ENCODE measurements around the gene PIRT. TPM values are rescaled to one million over a fixed set of nuclear protein-coding genes. Genes with fewer than 3 reads are reported as not detected.

PIRT gene
- total RNA-seq, 2 experiments from 2014 or later: not detected

Other genes with a start within 250 kb of the PIRT start
- gene MYH3, start 180.8 kb downstream of the PIRT start, total RNA-seq: 1 to 10 TPM; 3.9 to 5.5 TPM
- gene SCO1, start 140.6 kb downstream of the PIRT start, total RNA-seq: 10 to 100 TPM; 23.7 to 25.3 TPM
- 10 to 100 TPM; 16.0 to 16.1 TPM for gene ADPRM, start 140.5 kb downstream of the PIRT start, total RNA-seq
- under 1 TPM; 0.42 to 0.50 TPM for gene TMEM220, start 108.1 kb downstream of the PIRT start, total RNA-seq
- not detected for gene TMEM238L, start 34.0 kb downstream of the PIRT start, total RNA-seq